Psoas muscle (tissue), 8 donors: ENCODE measurements around the gene ALG2. TPM values are rescaled to one million over a fixed set of nuclear protein-coding genes. Genes with fewer than 3 reads are reported as not detected.

ENCODE experiments used
- ATAC-seq, 4 donors: fragments of 200-7000 bp; cut with Tn5 transposase; one replicate each; pipeline ENCODE4 v1.9.1; 2020; ENCODE audit warnings: moderate library complexity in 3 of 4, mild to moderate bottlenecking in 2 of 4
- DNase-seq, 2 donors: peaks; one replicate each; pipeline ENCODE4 v3.0.0-alpha.2; 2020
- H3K27ac ChIP-seq: fragments of 200-600 bp; one replicate; pipeline ENCODE4 v1.8.0; 2022
- H3K27me3 ChIP-seq, 3 donors: fragments of 200-600 bp in 1 of 3; one replicate each; pipeline versions ENCODE4 v1.6.1 to v1.8.0; 2013 to 2022; ENCODE audit warnings: low read length in 2 of 3, mild to moderate bottlenecking in 2 of 3, moderate library complexity in 1 of 3; ENCODE audit not compliant: insufficient read depth in 3 of 3
- H3K36me3 ChIP-seq, 2 donors: fragments of 200-600 bp in 1 of 2; one replicate each; pipeline versions ENCODE4 v1.6.1 to v1.8.0; 2013 to 2022; ENCODE audit warnings: low read depth in 1 of 2, mild to moderate bottlenecking in 1 of 2, moderate library complexity in 1 of 2; ENCODE audit not compliant: insufficient read depth in 1 of 2
- H3K4me1 ChIP-seq: fragments of 200-600 bp; one replicate; pipeline ENCODE4 v1.8.0; 2022
- H3K4me3 ChIP-seq: fragments of 200-600 bp; one replicate; pipeline ENCODE4 v1.8.0; 2022; ENCODE audit warnings: mild to moderate bottlenecking
- H3K9me3 ChIP-seq: fragments of 200-600 bp; one replicate; pipeline ENCODE4 v1.8.0; 2022
- WGBS, 3 donors: extraction: QIAGEN DNeasy Blood & Tissue Kit; methylation state at CpG; one replicate each; pipeline versions ENCODE4 v1.1.6 to v1.1.7; 2013; 5-methylcytosine and 5-hydroxymethylcytosine counted together
- intact Hi-C, 2 donors: fragments of 100-400 bp; cut with DNase I; formaldehyde crosslinking; loops; one replicate each; pipeline versions ENCODE4 v1.11.0 to v1.14.2; 2022
- polyA plus RNA-seq, 3 donors: library from polyadenylated mRNA; stranded (reverse); fragments of 200-250 nt; gene quantifications; one replicate each; pipeline ENCODE4 v1.2.3, GENCODE V29; 2013
- total RNA-seq, 4 donors: library from RNA; stranded (reverse); fragmentation: NEBNext Ultra II Directional in 2 of 4; extraction: Animal tissue kit (Norgen Biotek cat#: 25700) in 2 of 4; gene quantifications; one replicate each; pipeline versions ENCODE4 v1.2.1 to v1.2.4, GENCODE V29; 2021 to 2023
- TF ChIP-seq, protein P1 (sequence below): fragments of 200-600 bp; IDR thresholded peaks from one replicate; pipeline ENCODE4 v1.8.0; 2022; ENCODE audit warnings: antibody characterized with exemption
- donor health status: healthy with polysubstance abuse.
- donor health status: DM: no; HTN: no; CAD: no; lungs with moderate emphysema.
- donor health status: Bipolar disorder and iron deficiency.
- donor health status: healthy.
- donor health status: DM: yes; HTN: yes; CAD: no.
- donor health status: DM: no; HTN: no; CAD: no.
- donor health status: DM: no; HTN: no; CAD: no.
- donor health status: DM: yes; HTN: yes; CAD: no.

Gene ALG2
- total and polyA plus RNA-seq, 7 donors = 6.6 to 18.8 (median 11.5) TPM

GRCh38 chr9:99185348-99185632 lies 36.5 kb downstream of the ALG2 start:
- ATAC-seq (no peak), DNase-seq (no peak)
- no peak overlapping the region for H3K4me3 ChIP-seq
- H3K27ac ChIP-seq = no peak overlapping the region
- no peaks in the 10 kb centered on the region for H3K4me1 ChIP-seq
- WGBS, 3 donors = 74 to 82% (median 78%) methylated on average over 4 to 5 of the region's 5 CpGs
- H3K9me3 ChIP-seq = no peaks in the 10 kb centered on the region
- no peaks in the 10 kb centered on the region for H3K36me3 ChIP-seq
- intact Hi-C loops = loop anchor here (2.0 to 10.0 kb wide), 3 partner anchors 36 to 1030 kb away; partner anchors contain the start of genes ALG2 (in 1 of the 2) and NR4A3 (in 1 of the 2)
- H3K27me3 ChIP-seq = no peaks in the 10 kb centered on the region
- TF ChIP-seq, protein P1, sequence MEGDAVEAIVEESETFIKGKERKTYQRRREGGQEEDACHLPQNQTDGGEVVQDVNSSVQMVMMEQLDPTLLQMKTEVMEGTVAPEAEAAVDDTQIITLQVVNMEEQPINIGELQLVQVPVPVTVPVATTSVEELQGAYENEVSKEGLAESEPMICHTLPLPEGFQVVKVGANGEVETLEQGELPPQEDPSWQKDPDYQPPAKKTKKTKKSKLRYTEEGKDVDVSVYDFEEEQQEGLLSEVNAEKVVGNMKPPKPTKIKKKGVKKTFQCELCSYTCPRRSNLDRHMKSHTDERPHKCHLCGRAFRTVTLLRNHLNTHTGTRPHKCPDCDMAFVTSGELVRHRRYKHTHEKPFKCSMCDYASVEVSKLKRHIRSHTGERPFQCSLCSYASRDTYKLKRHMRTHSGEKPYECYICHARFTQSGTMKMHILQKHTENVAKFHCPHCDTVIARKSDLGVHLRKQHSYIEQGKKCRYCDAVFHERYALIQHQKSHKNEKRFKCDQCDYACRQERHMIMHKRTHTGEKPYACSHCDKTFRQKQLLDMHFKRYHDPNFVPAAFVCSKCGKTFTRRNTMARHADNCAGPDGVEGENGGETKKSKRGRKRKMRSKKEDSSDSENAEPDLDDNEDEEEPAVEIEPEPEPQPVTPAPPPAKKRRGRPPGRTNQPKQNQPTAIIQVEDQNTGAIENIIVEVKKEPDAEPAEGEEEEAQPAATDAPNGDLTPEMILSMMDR = no peak

DNA sequence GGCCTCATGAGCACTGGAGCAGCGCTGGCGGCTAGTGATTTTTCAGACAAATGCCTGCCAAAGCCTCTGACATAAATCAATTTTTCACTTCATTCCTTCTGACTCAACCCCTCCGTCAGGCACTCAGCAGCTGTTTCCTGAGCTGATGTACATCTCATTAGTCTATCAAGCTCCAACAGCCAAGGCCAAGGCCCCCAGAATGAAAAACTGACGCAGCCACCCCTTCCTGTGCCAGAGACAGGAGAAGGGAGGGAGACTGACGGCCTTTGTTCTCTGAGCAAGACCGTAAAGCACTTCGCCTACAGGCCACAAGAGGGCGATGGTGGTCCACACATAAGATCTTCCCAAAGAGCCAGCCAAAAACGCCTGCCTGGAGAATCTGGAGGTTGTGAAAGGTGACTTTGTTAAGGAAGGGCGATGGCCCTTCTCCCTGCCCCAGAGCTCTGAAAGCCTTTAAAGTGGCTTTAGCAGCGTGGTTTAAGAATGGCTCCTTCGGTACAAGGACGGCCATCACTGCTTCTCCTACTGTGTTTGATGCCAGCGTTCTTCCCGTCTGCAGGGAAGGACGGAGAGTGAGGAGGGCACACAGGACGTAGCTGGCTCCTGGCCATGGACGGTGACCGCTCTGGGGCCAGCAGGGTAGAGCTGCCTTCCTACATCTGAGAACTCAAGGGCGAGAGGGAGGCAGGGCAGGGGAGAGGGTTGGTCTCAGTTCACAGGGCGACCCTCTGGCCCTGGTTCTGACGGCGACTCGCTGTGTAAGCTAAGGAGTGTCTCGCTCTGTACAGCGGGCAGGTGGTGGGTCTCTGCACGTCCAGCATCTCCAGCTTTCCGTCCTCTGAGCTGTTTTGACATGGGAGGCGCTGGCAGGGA lies 37.0 kb downstream of the ALG2 start:
- DNase-seq = peak; percentile 86 to 92
- peak; percentile 88 to 97 (median 94) for ATAC-seq
- TF ChIP-seq, protein P1 = peak; percentile 96
- no peaks in the 10 kb centered on the region for H3K9me3 ChIP-seq
- no peaks in the 10 kb centered on the region for H3K36me3 ChIP-seq
- no peaks in the 10 kb centered on the region for H3K4me1 ChIP-seq
- no peaks in the 10 kb centered on the region for H3K27me3 ChIP-seq
- intact Hi-C loops = loop anchor here (2.0 to 10.0 kb wide), 3 partner anchors 36 to 1030 kb away; partner anchors contain the start of genes ALG2 (in 1 of the 2) and NR4A3 (in 1 of the 2)
- peak overlapping the region; percentile 54 for H3K4me3 ChIP-seq
- WGBS, 3 donors = 15 to 24% (median 17%) methylated on average over 28 to 29 of the region's 29 CpGs
- H3K27ac ChIP-seq = no peak overlapping the region

GRCh38 chr9:99184110-99184474 lies 37.6 kb downstream of the ALG2 start:
- Histone ChIP-seq H3K27ac (no peak overlapping the region), H3K4me3 (no peak overlapping the region), H3K27me3 (no peaks in the 10 kb centered on the region), H3K9me3 (no peaks in the 10 kb centered on the region), H3K36me3 (no peaks in the 10 kb centered on the region), H3K4me1 (no peaks in the 10 kb centered on the region)
- DNase-seq = peak; percentile 76 to 77
- ATAC-seq = peak; percentile 17 to 62 (median 42)
- intact Hi-C loops = loop anchor here (2.0 to 10.0 kb wide), 3 partner anchors 37 to 1031 kb away; partner anchors contain the start of genes ALG2 (in 1 of the 2) and NR4A3 (in 1 of the 2)
- TF ChIP-seq, protein P1 = no peak
- WGBS, 3 donors = 28 to 35% (median 31%) methylated on average over 9 to 10 of the region's 10 CpGs

DNA sequence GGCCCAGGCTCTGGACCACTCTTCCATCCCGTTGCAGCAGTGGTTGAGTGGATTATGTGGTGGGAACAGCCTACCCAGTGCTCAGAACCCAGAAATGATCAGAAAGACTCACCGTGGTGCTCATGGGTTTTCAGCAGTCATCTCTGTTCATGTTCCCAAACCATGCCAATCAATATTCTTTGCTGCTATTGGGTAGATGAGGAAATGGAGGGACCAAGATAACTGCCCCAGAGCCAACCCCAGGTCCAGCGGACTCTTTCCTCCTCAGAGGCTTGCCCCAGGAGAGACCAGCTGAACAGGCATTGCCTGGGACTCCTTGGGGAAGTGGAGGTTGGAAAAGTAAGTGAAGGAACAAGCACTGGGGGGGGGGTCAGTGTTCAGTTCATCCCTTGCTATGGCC lies 38.1 kb downstream of the ALG2 start:
- H3K9me3 ChIP-seq = no peaks in the 10 kb centered on the region
- H3K4me3 ChIP-seq = no peak overlapping the region
- no peaks in the 10 kb centered on the region for H3K27me3 ChIP-seq
- H3K27ac ChIP-seq = no peak overlapping the region
- H3K4me1 ChIP-seq = no peaks in the 10 kb centered on the region
- DNase-seq = no peak
- ATAC-seq = no peak
- TF ChIP-seq, protein P1 = no peak
- no peaks in the 10 kb centered on the region for H3K36me3 ChIP-seq
- intact Hi-C loops = loop anchor here (2.0 to 10.0 kb wide), 3 partner anchors 37 to 1031 kb away; partner anchors contain the start of genes ALG2 (in 1 of the 2) and NR4A3 (in 1 of the 2)
- WGBS, 3 donors = 73 to 84% (median 80%) methylated on average over 3 of the region's 3 CpGs
